Lung (tissue), 12 donors: ENCODE results near the gene PDE4B. TPM values are rescaled to one million over a fixed set of nuclear protein-coding genes. Genes with fewer than 3 reads are reported as not detected.

Experiments used
- ATAC-seq: fragments of 200-7000 bp; cut with Tn5 transposase; one replicate; pipeline ENCODE4 v1.9.1; 2020; ENCODE audit warnings: moderate number of reproducible peaks; ENCODE audit not compliant: insufficient read depth, low FRiP score
- DNase-seq, 3 donors: peaks; one replicate each; pipeline ENCODE4 v3.0.0-alpha.2; 2013 to 2017
- H3K27ac ChIP-seq, 2 donors: one replicate each; pipeline ENCODE4 v1.5.1; 2013; ENCODE audit warnings: mild to moderate bottlenecking in 2 of 2, moderate library complexity in 2 of 2, control low read depth in 1 of 2, inconsistent platforms in 1 of 2, low read depth in 1 of 2, low read length in 1 of 2
- H3K27me3 ChIP-seq, 3 donors: one replicate each; pipeline ENCODE4 v1.5.1; 2013; ENCODE audit warnings: low read length in 2 of 3; ENCODE audit not compliant: control insufficient read depth in 3 of 3, insufficient read depth in 3 of 3
- H3K36me3 ChIP-seq, 4 donors: one replicate each; pipeline ENCODE4 v1.5.1; 2013; ENCODE audit warnings: low read length in 4 of 4, mild to moderate bottlenecking in 1 of 4, moderate library complexity in 1 of 4; ENCODE audit not compliant: control insufficient read depth in 4 of 4, insufficient read depth in 4 of 4
- H3K4me1 ChIP-seq, 5 donors: one replicate each; pipeline ENCODE4 v1.5.1; 2013; ENCODE audit warnings: low read length in 5 of 5, mild to moderate bottlenecking in 2 of 5, moderate library complexity in 1 of 5; ENCODE audit not compliant: control insufficient read depth in 5 of 5, insufficient read depth in 5 of 5
- H3K4me3 ChIP-seq: one replicate; pipeline ENCODE4 v1.5.1; 2013; ENCODE audit warnings: mild to moderate bottlenecking, control low read depth, moderate library complexity
- H3K9ac ChIP-seq, 2 donors: one replicate each; pipeline ENCODE4 v1.5.1; 2013; ENCODE audit warnings: low read length in 2 of 2, control low read depth in 1 of 2; ENCODE audit not compliant: insufficient read depth in 1 of 2
- H3K9me3 ChIP-seq, 4 donors: one replicate each; pipeline ENCODE4 v1.5.1; 2013; ENCODE audit warnings: low read length in 3 of 4, mild to moderate bottlenecking in 1 of 4, moderate library complexity in 1 of 4; ENCODE audit not compliant: control insufficient read depth in 4 of 4, insufficient read depth in 3 of 4
- CTCF ChIP-seq: IDR thresholded peaks from 2 replicates; pipeline ENCODE4 v1.5.1; 2012; ENCODE audit warnings: mild to moderate bottlenecking; ENCODE audit errors: control extremely low read depth, extremely low read depth
- WGBS, 2 donors: extraction: QIAGEN DNeasy Blood & Tissue Kit; methylation state at CpG; one replicate each; pipeline ENCODE4 v1.1.7; 2013; 5-methylcytosine and 5-hydroxymethylcytosine counted together
- polyA plus RNA-seq, 2 donors: library from polyadenylated mRNA; stranded (reverse); fragments of 200-250 nt; gene quantifications; one replicate each; pipeline ENCODE4 v1.2.1, GENCODE V29; 2013
- total RNA-seq, 2 donors: library from RNA; depleted of rRNA in 1 of 2; stranded (reverse); fragments of >200 nt in 1 of 2; gene quantifications; one replicate each; pipeline ENCODE4 v1.2.1, GENCODE V29; 2014 to 2021
- donor health status: control.
- donor health status: control.
- donor health status: Bipolar disorder and iron deficiency.
- donor health status: healthy.
- donor health status: DM: yes; HTN: yes; CAD: no.

PDE4B gene
- total and polyA plus RNA-seq, 4 donors, result 4.0 to 96.2 (median 20.2) TPM

GRCh38 chr1:66275083-66275482 lies 482.4 kb downstream of the PDE4B start:
- H3K36me3 ChIP-seq, result no peaks in the 10 kb centered on the region
- no peak overlapping the region for H3K27ac ChIP-seq
- no peak overlapping the region for H3K4me3 ChIP-seq
- no peaks in the 10 kb centered on the region for H3K27me3 ChIP-seq
- ATAC-seq (no peak), DNase-seq (no peak)
- no peaks in the 10 kb centered on the region for H3K9me3 ChIP-seq
- peaks cover 12 to 33% (median 18%) of the 10 kb centered on the region in 5 donors for H3K4me1 ChIP-seq
- no peak overlapping the region for H3K9ac ChIP-seq
- TF ChIP-seq CTCF, result no peak
- 81 to 83% methylated on average over 1 of the region's 1 CpG for WGBS, 2 donors

- peak in 1 of 3 donors; percentile 35 for DNase-seq
- no peak for ATAC-seq
- WGBS, 2 donors, result 30 to 41% methylated on average over 5 of the region's 5 CpGs
- Histone ChIP-seq H3K27ac (peak overlapping the region; percentile 45 to 47), H3K27me3 (no peaks in the 10 kb centered on the region), H3K9me3 (no peaks in the 10 kb centered on the region), H3K4me3 (no peak overlapping the region), H3K4me1 (peaks cover 9 to 30% (median 18%) of the 10 kb centered on the region in 5 donors), H3K9ac (peak overlapping the region in 1 of 2 donors; percentile 4), H3K36me3 (no peaks in the 10 kb centered on the region)
- no peak for TF ChIP-seq CTCF
These were observed 482.9 kb downstream of the PDE4B start for GRCh38 chr1:66275601-66276023.

GRCh38 chr1:66276218-66276617 lies 483.5 kb downstream of the PDE4B start:
- peak overlapping the region in 1 of 2 donors; percentile 47 for H3K27ac ChIP-seq
- H3K4me1 ChIP-seq, result peaks cover 9 to 31% (median 23%) of the 10 kb centered on the region in 5 donors
- no peak for DNase-seq
- H3K4me3 ChIP-seq, result no peak overlapping the region
- H3K9me3 ChIP-seq, result no peaks in the 10 kb centered on the region
- H3K36me3 ChIP-seq, result no peaks in the 10 kb centered on the region
- H3K27me3 ChIP-seq, result no peaks in the 10 kb centered on the region
- ATAC-seq, result no peak
- TF ChIP-seq CTCF, result no peak
- WGBS, 2 donors, result 37 to 73% methylated on average over 3 of the region's 3 CpGs
- no peak overlapping the region for H3K9ac ChIP-seq

GRCh38 chr1:66278260-66279021 lies 485.7 kb downstream of the PDE4B start:
- TF ChIP-seq CTCF, result no peak
- Histone ChIP-seq H3K4me3 (no peak overlapping the region), H3K9ac (no peak overlapping the region), H3K27ac (no peak overlapping the region), H3K4me1 (peaks cover 5 to 41% (median 23%) of the 10 kb centered on the region in 5 donors), H3K27me3 (no peaks in the 10 kb centered on the region), H3K9me3 (no peaks in the 10 kb centered on the region), H3K36me3 (no peaks in the 10 kb centered on the region)
- peak in 2 of 3 donors; percentile 24 to 46 for DNase-seq
- 49 to 51% methylated on average over 7 of the region's 7 CpGs for WGBS, 2 donors
- ATAC-seq, result no peak
